Measurements from ENCODE around the gene FTO. TPM values are rescaled to one million over a fixed set of nuclear protein-coding genes. Genes with fewer than 3 reads are reported as not detected.
A peak's percentile ranks its signal among the peaks of the same experiment; 100 is the strongest.

FTO gene
- total and polyA plus RNA-seq, 2 donors from 2014 or later: 22.3 to 116 TPM

GRCh38 chr16:53989597-53989996 lies 285.6 kb downstream of the FTO start:
- Histone ChIP-seq H3K4me3 (ENCODE audit: low read length in 3 of 3) (no peak overlapping the region), H3K9me3 (ENCODE audit: control insufficient read depth in 2 of 3, insufficient read depth in 1 of 3, low read length in 3 of 3) (no peaks in the 10 kb centered on the region), H3K9ac (ENCODE audit: low read length in 3 of 3) (no peak overlapping the region), H3K27me3 (ENCODE audit: control insufficient read depth, insufficient read depth, low read length) (no peaks in the 10 kb centered on the region), H3K27ac (ENCODE audit: low read depth in 2 of 2, low read length in 2 of 2) (no peak overlapping the region), H3K36me3 (ENCODE audit: control insufficient read depth in 2 of 3, insufficient read depth in 3 of 3, low read length in 3 of 3) (no peaks in the 10 kb centered on the region), H3K4me1 (ENCODE audit: control insufficient read depth in 2 of 3, insufficient read depth in 2 of 3, low read depth in 1 of 3, low read length in 3 of 3) (peaks cover 0 to 14% (median 2%) of the 10 kb centered on the region in 3 donors)
- DNase-seq: no peak
- TF ChIP-seq CTCF (IDR thresholded peaks at IDR 0.05; ENCODE audit: borderline replicate concordance, extremely low read depth, insufficient read depth): no peak
- no peak for FAIRE-seq
- intact Hi-C loops (cut with DNase I): no loop called here

- no peaks in the 10 kb centered on the region for H3K9me3 ChIP-seq (ENCODE audit: control insufficient read depth in 2 of 3, insufficient read depth in 1 of 3, low read length in 3 of 3)
- H3K4me3 ChIP-seq (ENCODE audit: low read length in 3 of 3): no peak overlapping the region
- intact Hi-C loops (cut with DNase I): no loop called here
- peaks cover 0 to 14% (median 2%) of the 10 kb centered on the region in 3 donors for H3K4me1 ChIP-seq (ENCODE audit: control insufficient read depth in 2 of 3, insufficient read depth in 2 of 3, low read depth in 1 of 3, low read length in 3 of 3)
- no peaks in the 10 kb centered on the region for H3K36me3 ChIP-seq (ENCODE audit: control insufficient read depth in 2 of 3, insufficient read depth in 3 of 3, low read length in 3 of 3)
- no peak overlapping the region for H3K9ac ChIP-seq (ENCODE audit: low read length in 3 of 3)
- FAIRE-seq (no peak), DNase-seq (peak in 4 of 5 donors; percentile 52 to 75 (median 58))
- H3K27me3 ChIP-seq (ENCODE audit: control insufficient read depth, insufficient read depth, low read length): no peaks in the 10 kb centered on the region
- peak overlapping the region in 1 of 2 donors; percentile 54 for H3K27ac ChIP-seq (ENCODE audit: low read depth in 2 of 2, low read length in 2 of 2)
- TF ChIP-seq CTCF (IDR thresholded peaks at IDR 0.05; ENCODE audit: borderline replicate concordance, extremely low read depth, insufficient read depth): no peak
These were observed 287.9 kb downstream of the FTO start for GRCh38 chr16:53991754-53992378.

GRCh38 chr16:53995378-53995777 lies 291.4 kb downstream of the FTO start:
- no peaks in the 10 kb centered on the region for H3K27me3 ChIP-seq (ENCODE audit: control insufficient read depth, insufficient read depth, low read length)
- no peaks in the 10 kb centered on the region for H3K9me3 ChIP-seq (ENCODE audit: control insufficient read depth in 2 of 3, insufficient read depth in 1 of 3, low read length in 3 of 3)
- no peak overlapping the region for H3K27ac ChIP-seq (ENCODE audit: low read depth in 2 of 2, low read length in 2 of 2)
- peaks cover 0 to 14% (median 2%) of the 10 kb centered on the region in 3 donors for H3K4me1 ChIP-seq (ENCODE audit: control insufficient read depth in 2 of 3, insufficient read depth in 2 of 3, low read depth in 1 of 3, low read length in 3 of 3)
- no peak for DNase-seq
- no peak overlapping the region for H3K4me3 ChIP-seq (ENCODE audit: low read length in 3 of 3)
- H3K36me3 ChIP-seq (ENCODE audit: control insufficient read depth in 2 of 3, insufficient read depth in 3 of 3, low read length in 3 of 3): no peaks in the 10 kb centered on the region
- no peak for FAIRE-seq
- no peak overlapping the region for H3K9ac ChIP-seq (ENCODE audit: low read length in 3 of 3)
- intact Hi-C loops (cut with DNase I): no loop called here
- TF ChIP-seq CTCF (IDR thresholded peaks at IDR 0.05; ENCODE audit: borderline replicate concordance, extremely low read depth, insufficient read depth): no peak

GRCh38 chr16:53996961-53997360 lies 293.0 kb downstream of the FTO start:
- intact Hi-C loops (cut with DNase I): no loop called here

More at GRCh38 chr16:53996961-53997360, 293.0 kb downstream of the FTO start:
- Histone ChIP-seq H3K36me3 (ENCODE audit: control insufficient read depth in 2 of 3, insufficient read depth in 3 of 3, low read length in 3 of 3) (no peaks in the 10 kb centered on the region), H3K27me3 (ENCODE audit: control insufficient read depth, insufficient read depth, low read length) (no peaks in the 10 kb centered on the region), H3K4me1 (ENCODE audit: control insufficient read depth in 2 of 3, insufficient read depth in 2 of 3, low read depth in 1 of 3, low read length in 3 of 3) (peaks cover 0 to 5% (median 0%) of the 10 kb centered on the region in 3 donors), H3K4me3 (ENCODE audit: low read length in 3 of 3) (no peak overlapping the region), H3K27ac (ENCODE audit: low read depth in 2 of 2, low read length in 2 of 2) (no peak overlapping the region), H3K9me3 (ENCODE audit: control insufficient read depth in 2 of 3, insufficient read depth in 1 of 3, low read length in 3 of 3) (no peaks in the 10 kb centered on the region), H3K9ac (ENCODE audit: low read length in 3 of 3) (no peak overlapping the region)
- FAIRE-seq (no peak), DNase-seq (no peak)
- no peak for TF ChIP-seq CTCF (IDR thresholded peaks at IDR 0.05; ENCODE audit: borderline replicate concordance, extremely low read depth, insufficient read depth)

All from kidney (tissue), 14 donors.